NT2/D1 (cell line): ENCODE results near the gene GATC.

Experiments used
- YY1 ChIP-seq: IDR thresholded peaks from 2 replicates; pipeline ENCODE4 v1.6.1; 2011; ENCODE audit not compliant: insufficient read length, insufficient read depth
- ZNF274 ChIP-seq: IDR thresholded peaks from 2 replicates; pipeline ENCODE4 v1.6.1; 2011; ENCODE audit warnings: mild to moderate bottlenecking, low read depth, low read length

DNA sequence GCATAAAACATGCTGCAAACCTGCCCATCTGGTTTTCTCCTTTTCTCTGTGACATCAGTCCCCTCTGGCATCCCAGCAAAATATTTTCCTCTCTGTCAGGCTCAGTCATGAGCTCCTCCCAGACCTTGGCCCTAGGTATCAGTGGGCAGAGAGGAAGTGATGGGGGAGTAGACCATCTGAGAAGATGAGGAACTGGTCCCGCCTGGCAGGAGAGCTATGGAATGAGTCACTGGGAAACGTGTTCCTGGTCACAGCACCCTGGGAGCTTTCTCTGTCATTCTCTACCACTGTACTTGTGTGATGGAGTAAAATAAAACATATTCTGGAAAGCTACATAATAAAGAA, 28.3 kb downstream of the GATC start:
- TF ChIP-seq ZNF274 = no peak
- no peak for TF ChIP-seq YY1
